Heart right ventricle (tissue), 16 donors: ENCODE data around the gene SMS. TPM values are rescaled to one million over a fixed set of nuclear protein-coding genes. Genes with fewer than 3 reads are reported as not detected.

ENCODE experiments used
- ATAC-seq, 8 donors: fragments of 200-7000 bp; cut with Tn5 transposase; one replicate each; pipeline ENCODE4 v1.9.1; 2020; ENCODE audit warnings: mild to moderate bottlenecking in 8 of 8, moderate library complexity in 8 of 8, moderate number of reproducible peaks in 1 of 8
- DNase-seq, 2 donors: peaks; one replicate each; pipeline ENCODE4 v3.0.0-alpha.2; 2020
- H3K27ac ChIP-seq, 10 donors: fragments of 200-600 bp; sonication (generic) in 2 of 10; one replicate each; pipeline versions ENCODE4 v1.5.0 to v1.8.0; 2020 to 2022; ENCODE audit warnings: mild to moderate bottlenecking in 3 of 10
- H3K27me3 ChIP-seq, 7 donors: fragments of 200-600 bp; one replicate each; pipeline ENCODE4 v1.8.0; 2021 to 2022; ENCODE audit warnings: mild to moderate bottlenecking in 2 of 7
- H3K36me3 ChIP-seq, 9 donors: fragments of 200-600 bp; sonication (generic) in 1 of 9; one replicate each; pipeline versions ENCODE4 v1.5.0 to v1.8.0; 2020 to 2022; ENCODE audit warnings: mild to moderate bottlenecking in 2 of 9
- H3K4me1 ChIP-seq, 9 donors: fragments of 200-600 bp; sonication (generic) in 1 of 9; one replicate each; pipeline versions ENCODE4 v1.5.0 to v1.8.0; 2020 to 2022; ENCODE audit warnings: mild to moderate bottlenecking in 4 of 9
- H3K4me3 ChIP-seq, 10 donors: fragments of 200-600 bp; sonication (generic) in 2 of 10; one replicate each; pipeline versions ENCODE4 v1.5.0 to v1.8.0; 2020 to 2022; ENCODE audit warnings: mild to moderate bottlenecking in 7 of 10, moderate library complexity in 2 of 10
- H3K9me3 ChIP-seq, 11 donors: fragments of 200-600 bp in 10 of 11; sonication (generic) in 2 of 11; one replicate each; pipeline versions ENCODE4 v1.5.0 to v1.8.0; 2013 to 2022; ENCODE audit warnings: mild to moderate bottlenecking in 2 of 11, control low read depth in 1 of 11, moderate library complexity in 1 of 11
- WGBS, 2 donors: extraction: QIAGEN DNeasy Blood & Tissue Kit; methylation state at CpG; one replicate each; pipeline ENCODE4 v1.1.7; 2013; ENCODE audit warnings: inconsistent platforms in 1 of 2; 5-methylcytosine and 5-hydroxymethylcytosine counted together
- intact Hi-C, 10 donors: fragments of 100-400 bp; cut with DNase I; formaldehyde crosslinking; loops; one replicate each; pipeline versions ENCODE4 v1.11.1 to v1.14.2; 2022
- polyA plus RNA-seq, 2 donors: library from polyadenylated mRNA; stranded (reverse); fragments of 200-250 nt; gene quantifications; one replicate each; pipeline ENCODE4 v1.2.3, GENCODE V29; 2013
- total RNA-seq, 10 donors: library from RNA; stranded (reverse); fragmentation: NEBNext Ultra II Directional in 3 of 10; extraction: Animal tissue kit (Norgen Biotek cat#: 25700) in 3 of 10; gene quantifications; one replicate each; pipeline versions ENCODE4 v1.2.1 to v1.2.4, GENCODE V29; 2021 to 2023
- TF ChIP-seq, protein P1 (sequence below), 9 donors: fragments of 200-600 bp; sonication (generic) in 2 of 9; IDR thresholded peaks; one replicate each; pipeline versions ENCODE4 v1.5.0 to v1.8.0; 2021 to 2022; ENCODE audit warnings: antibody characterized with exemption in 9 of 9, mild to moderate bottlenecking in 5 of 9, moderate library complexity in 1 of 9
- donor health status: Arrhythmogenic right ventricular cardiomyopathy.
- donor health status: ischemic (EF 13 %, LVEDD 7.1; RV severe dilation, severe dysfunction).
- donor health status: healthy with polysubstance abuse.
- donor health status: DM: no; HTN: yes; CAD: no.
- donor health status: DM: no; HTN: no; CAD: no.
- donor health status: ischemic (EF 25% LVEDD 6.9; RV normal size, moderate dysfunction).
- donor health status: ischemic (EF 25% LVEDD 5.7; RV mildly dilated, moderate dysfunction).
- donor health status: healthy.
- donor health status: DM: yes; HTN: yes; CAD: no.
- donor health status: Ischemic cardiomyopathy.
- donor health status: ischemic (EF 35%, LVEDD 5.7; RV mildly dilated, moderate dysfunction).
- donor health status: nonischemic (EF 11% LVEDD 7.7; RV severe dilation, severe dysfunction).
- donor health status: DM: yes; HTN: yes; CAD: no.
- donor health status: PGD.
- donor health status: ischemic (EF 29% LVEDD 5.4; RV normal size, mild dysfunction).
- donor health status: nonischemic (EF 23%, LVEDD 6.1; RV moderate dilation, normal function).

Gene SMS
- total and polyA plus RNA-seq, 12 donors = 22.3 to 70.9 (median 53.5) TPM

DNA sequence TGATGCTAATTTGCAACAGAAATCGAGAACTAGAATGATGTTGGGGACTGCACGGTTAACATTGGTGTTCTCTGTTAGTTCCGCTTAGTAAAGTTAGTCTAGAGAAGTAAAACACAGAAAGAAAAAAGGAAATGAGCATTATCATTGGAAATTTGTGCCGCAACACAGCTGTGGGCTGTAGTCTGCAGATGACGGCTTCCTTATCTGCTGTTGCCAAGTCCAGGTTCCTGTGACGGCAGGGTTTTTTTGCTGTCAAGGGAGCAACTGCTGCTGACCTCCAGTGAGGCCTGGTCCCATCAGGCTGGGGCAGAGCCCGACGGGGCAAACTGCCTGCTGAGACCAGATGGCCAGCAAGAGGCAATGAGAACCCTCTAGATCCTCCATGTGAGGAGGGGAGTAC is 52.8 kb downstream of the SMS start:
- Histone ChIP-seq H3K4me1 (peaks cover 0 to 15% (median 0%) of the 10 kb centered on the region in 9 donors), H3K9me3 (no peaks in the 10 kb centered on the region), H3K4me3 (no peak overlapping the region), H3K27me3 (no peaks in the 10 kb centered on the region), H3K36me3 (peaks cover 0 to 33% (median 0%) of the 10 kb centered on the region in 9 donors), H3K27ac (peak overlapping the region in 3 of 10 donors; percentile 26 to 87 (median 40))
- WGBS, 2 donors = 59 to 69% methylated on average over 8 of the region's 8 CpGs
- ATAC-seq (peak in 6 of 8 donors; percentile 39 to 79 (median 48)), DNase-seq (peak; percentile 7 to 14)
- TF ChIP-seq, protein P1, sequence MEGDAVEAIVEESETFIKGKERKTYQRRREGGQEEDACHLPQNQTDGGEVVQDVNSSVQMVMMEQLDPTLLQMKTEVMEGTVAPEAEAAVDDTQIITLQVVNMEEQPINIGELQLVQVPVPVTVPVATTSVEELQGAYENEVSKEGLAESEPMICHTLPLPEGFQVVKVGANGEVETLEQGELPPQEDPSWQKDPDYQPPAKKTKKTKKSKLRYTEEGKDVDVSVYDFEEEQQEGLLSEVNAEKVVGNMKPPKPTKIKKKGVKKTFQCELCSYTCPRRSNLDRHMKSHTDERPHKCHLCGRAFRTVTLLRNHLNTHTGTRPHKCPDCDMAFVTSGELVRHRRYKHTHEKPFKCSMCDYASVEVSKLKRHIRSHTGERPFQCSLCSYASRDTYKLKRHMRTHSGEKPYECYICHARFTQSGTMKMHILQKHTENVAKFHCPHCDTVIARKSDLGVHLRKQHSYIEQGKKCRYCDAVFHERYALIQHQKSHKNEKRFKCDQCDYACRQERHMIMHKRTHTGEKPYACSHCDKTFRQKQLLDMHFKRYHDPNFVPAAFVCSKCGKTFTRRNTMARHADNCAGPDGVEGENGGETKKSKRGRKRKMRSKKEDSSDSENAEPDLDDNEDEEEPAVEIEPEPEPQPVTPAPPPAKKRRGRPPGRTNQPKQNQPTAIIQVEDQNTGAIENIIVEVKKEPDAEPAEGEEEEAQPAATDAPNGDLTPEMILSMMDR (IDR thresholded peaks at IDR 0.05) = no peak
- intact Hi-C loops = loop anchor here in 1 of 10 donors (10.0 kb wide), 1 partner anchor 202 kb away; no protein-coding TSS in a partner anchor

DNA sequence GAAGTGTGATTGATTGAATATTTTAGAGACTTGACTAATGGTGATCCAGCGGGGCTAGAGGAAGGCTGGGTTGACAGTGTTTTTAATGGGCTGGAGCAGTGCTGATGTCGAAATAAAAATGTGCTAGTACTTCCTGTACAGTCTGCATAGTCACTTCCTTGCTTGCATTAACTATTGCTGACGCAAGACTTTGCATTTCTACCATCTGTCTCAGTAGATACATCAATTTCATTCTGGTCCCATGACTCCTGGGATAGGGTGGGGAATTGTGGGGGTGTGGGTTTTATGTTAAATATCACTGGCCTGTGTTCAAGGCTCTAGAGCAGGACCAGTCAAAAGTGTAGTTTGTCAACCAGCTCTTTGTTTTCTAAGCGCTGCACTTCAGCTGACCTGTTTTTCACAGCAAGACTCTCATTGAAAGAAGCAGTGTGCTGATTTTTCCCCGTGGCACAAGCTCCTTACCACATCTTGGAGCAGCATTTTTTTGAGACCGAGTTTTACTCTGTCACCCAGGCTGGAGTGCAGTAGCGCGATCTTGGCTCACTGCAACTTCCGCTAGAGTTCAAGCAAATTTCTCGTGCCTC is 56.5 kb downstream of the SMS start:
- H3K27me3 ChIP-seq = no peaks in the 10 kb centered on the region
- H3K27ac ChIP-seq = peak overlapping the region in 1 of 10 donors; percentile 78
- ATAC-seq = peak in 6 of 8 donors; percentile 20 to 65 (median 47)
- H3K4me3 ChIP-seq = no peak overlapping the region
- H3K36me3 ChIP-seq = peaks cover 0 to 19% (median 0%) of the 10 kb centered on the region in 9 donors
- H3K4me1 ChIP-seq = peaks cover 0 to 15% (median 0%) of the 10 kb centered on the region in 9 donors
- DNase-seq = no peak
- TF ChIP-seq, protein P1 (IDR thresholded peaks at IDR 0.05) = no peak
- intact Hi-C loops = loop anchor here in 1 of 10 donors (10.0 kb wide), 1 partner anchor 198 kb away; no protein-coding TSS in a partner anchor
- 87 to 88% methylated on average over 10 of the region's 10 CpGs for WGBS, 2 donors
- H3K9me3 ChIP-seq = no peaks in the 10 kb centered on the region

DNA sequence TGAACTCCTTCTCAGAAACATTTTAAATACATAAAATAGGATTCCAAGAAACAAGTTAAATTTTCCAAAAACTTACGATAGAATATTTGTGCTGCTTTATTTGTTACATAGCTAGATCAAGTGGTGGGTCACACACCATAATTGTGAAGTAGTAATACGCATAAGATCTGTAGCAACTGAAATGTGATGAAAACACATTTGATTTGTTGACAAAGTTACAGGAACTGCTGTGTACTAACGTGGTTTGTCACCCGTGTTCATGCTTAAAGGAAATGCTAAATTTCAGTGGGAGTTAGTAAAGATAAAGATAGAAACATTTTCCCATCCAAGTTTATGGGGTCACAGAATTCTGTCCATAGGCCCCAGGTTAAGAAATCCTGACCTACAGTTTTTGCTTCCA is 57.5 kb downstream of the SMS start:
- Histone ChIP-seq H3K4me1 (peaks cover 0 to 10% (median 0%) of the 10 kb centered on the region in 9 donors), H3K27me3 (no peaks in the 10 kb centered on the region), H3K36me3 (peaks cover 0 to 9% (median 0%) of the 10 kb centered on the region in 9 donors), H3K27ac (peak overlapping the region in 1 of 10 donors; percentile 78), H3K4me3 (no peak overlapping the region), H3K9me3 (no peaks in the 10 kb centered on the region)
- intact Hi-C loops = loop anchor here in 1 of 10 donors (10.0 kb wide), 1 partner anchor 197 kb away; no protein-coding TSS in a partner anchor
- ATAC-seq (no peak), DNase-seq (no peak)
- 64 to 76% methylated on average over 4 of the region's 4 CpGs for WGBS, 2 donors
- TF ChIP-seq, protein P1 (IDR thresholded peaks at IDR 0.05) = no peak

DNA sequence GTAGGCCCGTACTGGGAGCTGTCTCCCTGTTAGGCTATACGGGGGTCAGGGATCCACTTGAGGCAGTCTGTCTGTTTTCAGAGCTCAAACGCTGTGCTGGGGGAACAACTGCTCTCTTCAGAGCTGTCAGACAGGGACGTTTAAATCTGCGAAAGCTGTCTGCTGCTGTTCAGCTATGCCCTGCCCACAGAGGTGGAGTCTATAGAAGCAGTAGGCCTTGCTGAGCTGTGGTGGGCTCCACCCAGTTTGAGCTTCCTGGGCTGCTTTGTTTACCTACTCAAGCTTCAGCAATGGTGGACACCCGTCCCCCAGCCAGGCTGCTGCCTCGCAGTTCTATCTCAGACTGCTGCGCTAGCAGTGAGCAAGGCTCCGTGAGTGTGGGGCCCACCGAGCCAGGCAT is 64.4 kb downstream of the SMS start:
- Histone ChIP-seq H3K9me3 (peaks cover 0 to 7% (median 0%) of the 10 kb centered on the region in 11 donors), H3K27me3 (no peaks in the 10 kb centered on the region), H3K4me3 (no peak overlapping the region), H3K36me3 (no peaks in the 10 kb centered on the region), H3K4me1 (no peaks in the 10 kb centered on the region), H3K27ac (no peak overlapping the region)
- ATAC-seq = no peak
- DNase-seq = no peak
- intact Hi-C loops = no loop called here
- WGBS, 2 donors = 86 to 90% methylated on average over 10 of the region's 10 CpGs
- TF ChIP-seq, protein P1 (IDR thresholded peaks at IDR 0.05) = no peak
